GM23248 (cell line): ENCODE data around the gene TCHP.

Source experiments
- EZH2 ChIP-seq: fragments of 200-600 bp; sonication (generic); IDR thresholded peaks from 2 replicates; pipeline ENCODE4 v1.6.1; 2018; ENCODE audit warnings: antibody characterized with exemption, mild to moderate bottlenecking; ENCODE audit not compliant: insufficient read depth, poor library complexity, severe bottlenecking
- EZH2phosphoT487 ChIP-seq: fragments of 200-600 bp; sonication (generic); IDR thresholded peaks from 2 replicates; pipeline ENCODE4 v1.6.1; 2018; ENCODE audit warnings: antibody characterized with exemption, moderate library complexity, mild to moderate bottlenecking, low read depth; ENCODE audit not compliant: insufficient read depth

- TF ChIP-seq EZH2, result no peak
- no peak for TF ChIP-seq EZH2phosphoT487
These were observed 12.8 kb downstream of the TCHP start for GRCh38 chr12:109912855-109913321.
